PC-3 (cell line): ENCODE results near the gene KLB.
"Not testable (repeated sequence)": the region's sequence is repeated elsewhere in the genome, so short reads cannot be mapped to it uniquely, and the experiment has no call there.

Experiments used
- EZH2 ChIP-seq: fragments of 300-600 bp; sonication (generic); IDR thresholded peaks from one replicate; pipeline ENCODE4 v1.6.1; 2017; ENCODE audit warnings: antibody characterized with exemption, mild to moderate bottlenecking, low read length; ENCODE audit not compliant: unreplicated experiment
- EZH2phosphoT487 ChIP-seq: fragments of 300-600 bp; sonication (generic); IDR thresholded peaks from 2 replicates; pipeline ENCODE4 v1.6.1; 2018; ENCODE audit warnings: mild to moderate bottlenecking, antibody characterized with exemption, low read length, borderline replicate concordance

- not testable (repeated sequence) for TF ChIP-seq EZH2phosphoT487, EZH2
These were observed 5.1 kb upstream of the KLB start for GRCh38 chr4:39401640-39402039.
